Measurements from ENCODE around the gene COL4A3.

The COL4A3 gene

GRCh38 chr2:227248876-227249275, 84.5 kb downstream of the COL4A3 start:
- CTCF ChIA-PET: interaction anchor here (3.4 kb wide), 1 partner anchor 10 kb away, joined by 16 read pairs; no protein-coding TSS in a partner anchor
- TF ChIP-seq CTCF (IDR thresholded peaks at IDR 0.05; ENCODE audit: insufficient read depth, low read length, missing control alignments): no peak
- no peak overlapping the region for H3K4me3 ChIP-seq (ENCODE audit: low read depth, low read length)
- DNase-seq (ENCODE audit: low read depth, low spot score): no peak
- POLR2A ChIA-PET: no interaction called here

GRCh38 chr2:227252831-227253230, 88.4 kb downstream of the COL4A3 start:
- DNase-seq (ENCODE audit: low read depth, low spot score): no peak
- no peak overlapping the region for H3K4me3 ChIP-seq (ENCODE audit: low read depth, low read length)
- TF ChIP-seq CTCF (IDR thresholded peaks at IDR 0.05; ENCODE audit: insufficient read depth, low read length, missing control alignments): no peak
- POLR2A ChIA-PET: no interaction called here
- CTCF ChIA-PET: interaction anchor here (1.2 kb wide), 1 partner anchor 13 kb away, joined by 3 read pairs; no protein-coding TSS in a partner anchor

- ChIA-PET POLR2A (no interaction called here), CTCF (no interaction called here)
- TF ChIP-seq CTCF (IDR thresholded peaks at IDR 0.05; ENCODE audit: insufficient read depth, low read length, missing control alignments): no peak
- no peak overlapping the region for H3K4me3 ChIP-seq (ENCODE audit: low read depth, low read length)
- no peak for DNase-seq (ENCODE audit: low read depth, low spot score)
Measured at GRCh38 chr2:227256605-227257004, 92.2 kb downstream of the COL4A3 start.

GRCh38 chr2:227257820-227258219, 93.4 kb downstream of the COL4A3 start:
- no peak for DNase-seq (ENCODE audit: low read depth, low spot score)
- ChIA-PET POLR2A (no interaction called here), CTCF (interaction anchor here (1.0 kb wide), 1 partner anchor 20 kb away, joined by 4 read pairs; no protein-coding TSS in a partner anchor)
- TF ChIP-seq CTCF (IDR thresholded peaks at IDR 0.05; ENCODE audit: insufficient read depth, low read length, missing control alignments): no peak
- no peak overlapping the region for H3K4me3 ChIP-seq (ENCODE audit: low read depth, low read length)

GRCh38 chr2:227260041-227260440, 95.6 kb downstream of the COL4A3 start:
- ChIA-PET POLR2A (no interaction called here), CTCF (interaction anchor here (1.0 kb wide), 1 partner anchor 22 kb away, joined by 3 read pairs; no protein-coding TSS in a partner anchor)
- DNase-seq (ENCODE audit: low read depth, low spot score): no peak

GRCh38 chr2:227267410-227268115, 103.1 kb downstream of the COL4A3 start:
- POLR2A ChIA-PET: no interaction called here
- no peak for DNase-seq (ENCODE audit: low read depth, low spot score)
- no peak for TF ChIP-seq CTCF (IDR thresholded peaks at IDR 0.05; ENCODE audit: insufficient read depth, low read length, missing control alignments)
- CTCF ChIA-PET: no interaction called here
- no peak overlapping the region for H3K4me3 ChIP-seq (ENCODE audit: low read depth, low read length)

More at GRCh38 chr2:227260041-227260440, 95.6 kb downstream of the COL4A3 start:
- no peak for TF ChIP-seq CTCF (IDR thresholded peaks at IDR 0.05; ENCODE audit: insufficient read depth, low read length, missing control alignments)
- H3K4me3 ChIP-seq (ENCODE audit: low read depth, low read length): no peak overlapping the region

All from AG04449 (cell line).